ENCODE measurements around the gene YBX3.
"Not testable (repeated sequence)": the region's sequence is repeated elsewhere in the genome, so short reads cannot be mapped to it uniquely, and the experiment has no call there.

Gene YBX3

GRCh38 chr12:10722905-10723746 lies at the start of gene YBX3:
Gene YBX3 (minus strand): TSS chr12:10723323. CDS start chr12:10723111, 212 bp downstream.
- DNase-seq (ENCODE audit: low read depth), result peak; percentile 61

- peak; percentile 12 for DNase-seq (ENCODE audit: low read depth)
These were observed 48.1 kb upstream of the YBX3 start for GRCh38 chr12:10771132-10771733.

- no peak for DNase-seq (ENCODE audit: low read depth)
These were observed 36.5 kb upstream of the YBX3 start for GRCh38 chr12:10759657-10760056.

- no peak for DNase-seq (ENCODE audit: low read depth)
These were observed 33.1 kb upstream of the YBX3 start for GRCh38 chr12:10756194-10756593.

- DNase-seq (ENCODE audit: low read depth), result peak; percentile 25
These were observed 29.9 kb upstream of the YBX3 start for GRCh38 chr12:10753059-10753458.

DNA sequence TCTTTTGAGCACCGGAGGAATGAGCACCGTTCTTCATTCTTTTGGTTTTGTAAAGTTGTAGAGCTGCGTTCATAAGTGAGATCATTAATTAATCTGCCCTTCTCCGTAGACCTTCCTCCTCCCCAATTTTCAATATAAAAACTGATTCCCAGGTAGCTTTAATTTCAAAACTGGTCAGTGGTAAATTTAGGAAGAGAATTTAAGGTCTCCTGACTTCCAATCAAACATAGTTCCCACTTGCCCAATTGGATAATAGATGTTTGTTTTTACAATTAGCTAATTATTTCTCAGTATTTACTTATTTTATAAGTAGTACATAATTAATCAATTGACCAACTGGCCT lies 27.2 kb upstream of the YBX3 start:
- no peak for DNase-seq (ENCODE audit: low read depth)

GRCh38 chr12:10749700-10750384 lies 26.7 kb upstream of the YBX3 start:
- DNase-seq (ENCODE audit: low read depth), result peak; percentile 85

DNA sequence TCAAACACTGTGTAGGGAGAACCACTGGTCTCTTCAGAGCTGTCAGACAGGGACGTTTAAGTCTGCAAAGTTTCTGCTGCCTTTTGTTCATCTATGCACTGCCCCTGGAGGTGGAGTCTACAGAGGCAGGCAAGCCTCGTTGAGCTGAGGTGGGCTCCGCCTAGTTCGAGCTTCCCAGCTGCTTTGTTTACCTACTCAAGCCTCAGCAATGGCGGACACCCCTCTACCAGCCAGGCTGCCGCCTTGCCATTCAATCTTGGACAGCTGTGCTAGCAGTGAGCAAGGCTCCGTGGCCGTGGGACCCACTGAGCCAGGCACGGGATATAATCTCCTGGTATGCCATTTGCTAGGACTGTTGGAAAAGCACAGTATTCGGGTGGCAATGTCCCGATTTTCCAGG lies 24.6 kb upstream of the YBX3 start:
- no peak for DNase-seq (ENCODE audit: low read depth)

DNA sequence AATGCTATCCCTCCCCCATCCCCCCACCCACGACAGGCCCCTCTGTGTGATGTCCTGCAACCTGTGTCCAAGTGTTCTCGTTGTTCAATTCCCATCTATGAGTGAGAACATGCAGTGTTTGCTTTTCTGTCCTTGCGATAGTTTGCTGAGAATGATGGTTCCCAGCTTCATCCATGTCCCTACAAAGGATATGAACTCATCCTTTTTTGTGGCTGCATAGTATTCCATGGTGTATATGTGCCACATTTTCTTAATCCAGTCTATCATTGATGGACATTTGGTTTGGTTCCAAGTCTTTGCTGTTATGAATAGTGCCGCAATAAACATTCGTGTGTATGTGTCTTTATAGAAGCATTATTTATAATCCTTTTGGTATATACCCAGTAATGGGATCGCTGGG lies 20.3 kb upstream of the YBX3 start:
- DNase-seq (ENCODE audit: low read depth), result not testable (repeated sequence)

DNA sequence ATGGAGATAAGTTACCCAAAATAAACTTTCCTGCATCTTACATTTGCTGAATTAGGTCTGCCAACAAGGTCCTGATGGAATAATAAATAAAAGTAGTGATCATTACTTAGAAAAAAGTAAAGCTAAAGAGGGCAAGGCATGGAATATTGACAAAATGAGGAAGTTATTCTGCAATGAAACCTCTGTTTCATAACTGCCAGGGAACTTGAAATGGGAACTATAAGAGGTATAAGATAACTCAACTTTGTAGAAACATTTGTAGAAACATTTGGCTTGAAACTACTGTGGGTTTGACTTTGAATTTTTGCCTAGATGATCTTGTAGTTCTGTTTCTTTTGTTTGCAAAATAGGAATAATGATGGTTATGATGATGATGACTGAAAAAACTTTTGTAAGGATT lies 18.7 kb upstream of the YBX3 start:
- no peak for DNase-seq (ENCODE audit: low read depth)

DNA sequence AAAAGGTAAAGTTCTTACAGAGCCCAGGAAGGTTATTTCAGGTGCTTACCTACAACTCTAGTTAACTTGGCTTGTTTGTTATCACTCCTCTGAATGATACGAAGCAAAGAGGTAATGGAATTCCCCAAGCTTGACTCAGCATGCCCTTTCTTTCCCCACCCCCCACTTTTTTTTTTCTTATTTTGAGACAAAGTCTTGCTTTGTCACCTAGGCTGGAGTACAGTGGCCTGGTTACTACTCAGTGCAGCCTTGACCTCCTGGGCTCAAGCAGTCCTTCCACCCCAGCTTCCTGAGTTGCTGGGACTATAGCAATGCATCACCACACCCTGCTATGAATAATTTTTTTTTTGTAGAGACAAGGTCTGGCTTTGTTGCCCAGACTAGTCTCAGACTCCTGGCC lies 17.1 kb upstream of the YBX3 start:
- DNase-seq (ENCODE audit: low read depth), result no peak

GRCh38 chr12:10739157-10740118 lies 16.3 kb upstream of the YBX3 start:
- no peak for DNase-seq (ENCODE audit: low read depth)

- DNase-seq (ENCODE audit: low read depth), result no peak
These were observed 14.1 kb upstream of the YBX3 start for GRCh38 chr12:10737249-10737648.

DNA sequence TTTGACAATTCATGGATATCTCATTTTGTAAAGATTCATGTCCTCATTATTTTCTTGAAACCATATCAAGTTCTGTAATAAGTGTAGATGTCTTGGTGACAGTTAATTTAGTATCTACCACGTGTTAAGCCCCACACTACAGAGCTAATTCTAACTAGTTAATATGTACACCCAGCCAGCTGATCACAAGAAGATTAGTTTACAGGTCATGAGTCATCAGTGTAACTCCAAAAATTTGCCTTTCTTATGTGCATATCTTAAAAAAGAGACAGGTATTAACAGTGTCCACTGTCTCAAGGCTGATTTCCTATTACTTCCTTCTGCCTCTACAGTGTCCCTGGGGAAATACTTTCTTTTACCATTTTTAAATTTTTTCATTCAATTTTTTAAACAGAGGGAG lies 13.3 kb upstream of the YBX3 start:
- no peak for DNase-seq (ENCODE audit: low read depth)

GRCh38 chr12:10735428-10735827 lies 12.3 kb upstream of the YBX3 start:
- no peak for DNase-seq (ENCODE audit: low read depth)

DNA sequence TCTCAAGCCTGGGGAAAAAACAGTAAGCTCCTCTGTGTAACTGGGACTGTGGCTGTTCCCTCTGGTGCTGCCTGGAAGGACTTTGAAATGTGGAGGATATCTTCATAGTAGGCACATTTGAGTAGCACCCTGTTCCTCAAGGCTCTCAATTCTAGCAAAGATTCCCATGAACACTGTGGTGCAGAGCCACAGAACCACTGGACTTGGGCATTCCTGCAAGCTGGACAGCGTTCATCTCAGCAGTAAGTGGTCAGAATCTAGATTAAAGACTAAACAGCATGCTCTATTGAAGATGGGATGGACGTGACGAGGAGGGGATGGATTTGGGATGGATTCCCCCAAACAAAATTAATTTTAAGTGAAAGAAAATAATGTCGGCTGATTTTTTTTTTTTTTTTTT lies 9.4 kb upstream of the YBX3 start:
- no peak for DNase-seq (ENCODE audit: low read depth)

- DNase-seq (ENCODE audit: low read depth), result no peak
These were observed 8.9 kb upstream of the YBX3 start for GRCh38 chr12:10732066-10732465.

GRCh38 chr12:10730559-10730958 lies 7.4 kb upstream of the YBX3 start:
- DNase-seq (ENCODE audit: low read depth), result no peak

DNA sequence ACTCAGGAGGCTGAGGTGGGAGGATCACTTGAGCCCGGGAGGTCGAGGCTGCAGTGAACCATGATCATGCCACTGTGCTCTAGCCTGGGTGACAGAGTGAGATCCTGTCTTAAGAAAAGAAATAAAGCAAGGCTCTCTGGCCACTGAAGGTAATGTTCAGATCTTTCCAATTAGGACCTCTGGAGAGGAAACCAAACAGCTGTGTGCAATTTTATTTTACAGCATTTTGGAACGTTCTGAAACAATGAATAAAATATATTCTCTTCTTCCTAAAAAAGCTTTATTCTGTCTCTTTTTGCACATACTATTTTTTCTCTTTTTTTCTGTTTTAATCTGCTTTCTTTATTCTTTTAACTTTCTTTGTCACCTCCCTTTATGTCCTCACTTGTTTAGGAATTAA lies 5.0 kb upstream of the YBX3 start:
- DNase-seq (ENCODE audit: low read depth), result no peak

- no peak for DNase-seq (ENCODE audit: low read depth)
These were observed 3.8 kb upstream of the YBX3 start for GRCh38 chr12:10726945-10727344.

DNA sequence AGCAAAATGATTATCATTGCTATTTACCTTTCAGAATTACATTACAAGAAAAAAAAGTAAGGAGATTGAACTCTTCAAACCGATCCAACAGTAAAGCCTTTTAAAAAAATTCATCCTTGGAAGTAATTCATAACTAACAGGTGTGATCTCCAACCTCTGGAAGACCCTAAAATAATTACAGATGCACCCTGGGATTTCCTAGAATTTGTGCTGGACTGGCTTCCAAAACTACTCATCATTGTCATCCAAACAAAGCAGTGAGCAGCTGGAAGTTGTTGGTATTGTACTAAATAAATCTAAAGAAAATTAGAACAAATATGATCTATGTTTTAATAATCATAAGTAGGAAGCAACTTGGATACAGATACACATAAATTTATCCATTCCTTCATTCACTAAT lies 1.9 kb upstream of the YBX3 start:
- no peak for DNase-seq (ENCODE audit: low read depth)

- no peak for DNase-seq (ENCODE audit: low read depth)
These were observed 620 bp downstream of the YBX3 start for GRCh38 chr12:10722502-10722904.
